Liver (tissue), 9 donors: ENCODE measurements around the gene FAM131B. TPM values are rescaled to one million over a fixed set of nuclear protein-coding genes. Genes with fewer than 3 reads are reported as not detected.

Source experiments
- DNase-seq: peaks from one replicate; pipeline ENCODE4 v3.0.0-alpha.2; 2017; ENCODE audit warnings: low spot score
- H3K27ac ChIP-seq, 2 donors: one replicate each; pipeline ENCODE4 v1.7.0; 2013; ENCODE audit warnings: inconsistent platforms in 2 of 2, low read length in 2 of 2, control low read depth in 1 of 2, low read depth in 1 of 2, mild to moderate bottlenecking in 1 of 2
- H3K27me3 ChIP-seq, 4 donors: one replicate each; pipeline versions ENCODE4 v1.6.1 to v1.7.0; 2013; ENCODE audit warnings: low read length in 3 of 4, inconsistent platforms in 1 of 4, mild to moderate bottlenecking in 1 of 4, moderate library complexity in 1 of 4; ENCODE audit not compliant: control insufficient read depth in 4 of 4, insufficient read depth in 4 of 4
- H3K36me3 ChIP-seq, 4 donors: one replicate each; pipeline versions ENCODE4 v1.6.1 to v1.7.0; 2013; ENCODE audit warnings: low read length in 3 of 4, mild to moderate bottlenecking in 3 of 4, low read depth in 1 of 4, moderate library complexity in 1 of 4; ENCODE audit not compliant: control insufficient read depth in 4 of 4, insufficient read depth in 3 of 4
- H3K4me1 ChIP-seq, 4 donors: one replicate each; pipeline versions ENCODE4 v1.6.1 to v1.7.0; 2013; ENCODE audit warnings: low read length in 3 of 4, mild to moderate bottlenecking in 3 of 4, moderate library complexity in 1 of 4; ENCODE audit not compliant: control insufficient read depth in 4 of 4, insufficient read depth in 4 of 4
- H3K4me3 ChIP-seq, 3 donors: one replicate each; pipeline versions ENCODE4 v1.6.1 to v1.7.0; 2013; ENCODE audit warnings: low read length in 3 of 3, control low read depth in 1 of 3, low read depth in 1 of 3, mild to moderate bottlenecking in 1 of 3
- H3K9ac ChIP-seq, 2 donors: one replicate each; pipeline ENCODE4 v1.7.0; 2013; ENCODE audit warnings: low read length in 2 of 2, mild to moderate bottlenecking in 2 of 2, moderate library complexity in 2 of 2, control low read depth in 1 of 2, low read depth in 1 of 2
- H3K9me3 ChIP-seq, 4 donors: one replicate each; pipeline versions ENCODE4 v1.6.1 to v1.7.0; 2013; ENCODE audit warnings: low read length in 3 of 4; ENCODE audit not compliant: control insufficient read depth in 4 of 4
- ATF3 ChIP-seq: IDR thresholded peaks from 2 replicates; pipeline ENCODE4 v1.6.1; 2016; ENCODE audit warnings: antibody characterized with exemption
- FOXA1 ChIP-seq: IDR thresholded peaks from 2 replicates; pipeline ENCODE4 v1.6.1; 2016; ENCODE audit warnings: antibody characterized with exemption
- FOXA2 ChIP-seq: IDR thresholded peaks from 2 replicates; pipeline ENCODE4 v1.6.1; 2016; ENCODE audit warnings: antibody characterized with exemption
- GABPA ChIP-seq, 2 donors: IDR thresholded peaks in 1 of 2; conservative IDR thresholded peaks in 1 of 2; 2 replicates each; pipeline ENCODE4 v1.6.1; 2016; ENCODE audit warnings: antibody characterized with exemption in 2 of 2, mild to moderate bottlenecking in 1 of 2, moderate library complexity in 1 of 2
- HNF4A ChIP-seq, 2 donors: conservative IDR thresholded peaks; 2 replicates each; pipeline ENCODE4 v1.6.1; 2016; ENCODE audit warnings: antibody characterized with exemption in 2 of 2, mild to moderate bottlenecking in 2 of 2
- HNF4G ChIP-seq: IDR thresholded peaks from 2 replicates; pipeline ENCODE4 v1.6.1; 2016; ENCODE audit warnings: antibody characterized with exemption
- JUND ChIP-seq, 2 donors: IDR thresholded peaks; 2 replicates each; pipeline ENCODE4 v1.6.1; 2016; ENCODE audit warnings: antibody characterized with exemption in 2 of 2
- RAD21 ChIP-seq, 2 donors: IDR thresholded peaks; 2 replicates each; pipeline ENCODE4 v1.6.1; 2016; ENCODE audit warnings: antibody characterized with exemption in 2 of 2, mild to moderate bottlenecking in 2 of 2
- RXRA ChIP-seq, 2 donors: IDR thresholded peaks; 2 replicates each; pipeline ENCODE4 v1.6.1; 2017 to 2018; ENCODE audit warnings: antibody characterized with exemption in 2 of 2, mild to moderate bottlenecking in 1 of 2
- SP1 ChIP-seq: IDR thresholded peaks from 2 replicates; pipeline ENCODE4 v1.6.1; 2018; ENCODE audit warnings: antibody characterized with exemption, mild to moderate bottlenecking
- TAF1 ChIP-seq: conservative IDR thresholded peaks from 2 replicates; pipeline ENCODE4 v1.6.1; 2016; ENCODE audit warnings: antibody characterized with exemption, mild to moderate bottlenecking
- YY1 ChIP-seq: IDR thresholded peaks from 2 replicates; pipeline ENCODE4 v1.6.1; 2016; ENCODE audit warnings: antibody characterized with exemption, mild to moderate bottlenecking
- WGBS: extraction: QIAGEN DNeasy Blood & Tissue Kit; methylation state at CpG from one replicate; pipeline ENCODE4 v1.1.7; 2013; 5-methylcytosine and 5-hydroxymethylcytosine counted together
- polyA plus RNA-seq, 2 donors: library from polyadenylated mRNA; stranded (reverse) in 1 of 2; unstranded in 1 of 2; fragments of 200-250 nt in 1 of 2; fragments of >200 nt in 1 of 2; fragmentation: Nextera tagmentation in 1 of 2; extraction: Ambion mirVana in 1 of 2; gene quantifications; one replicate each; pipeline versions ENCODE4 v1.2.1 to v1.2.3, GENCODE V29; 2013 to 2015
- total RNA-seq, 2 donors: library from RNA; depleted of rRNA; stranded (reverse); fragments of >200 nt; gene quantifications; one replicate each; pipeline ENCODE4 v1.2.3, GENCODE V29; 2014
- TF ChIP-seq, protein P1 (sequence below): fragments of 150-350 bp; IDR thresholded peaks from 2 replicates; pipeline ENCODE4 v1.5.1; 2017; ENCODE audit warnings: improper control_type of control experiment, low read depth, low read length; ENCODE audit not compliant: missing input control
- TF ChIP-seq, protein P2 (sequence below): IDR thresholded peaks from 2 replicates; pipeline ENCODE4 v1.6.1; 2016; ENCODE audit warnings: antibody characterized with exemption
- TF ChIP-seq, protein P3 (sequence below): IDR thresholded peaks from 2 replicates; pipeline ENCODE4 v1.6.1; 2016; ENCODE audit warnings: antibody characterized with exemption, mild to moderate bottlenecking
- donor health status: healthy.
- donor health status: healthy.
- donor health status: healthy.
- donor health status: healthy.
- donor health status: healthy.

Gene FAM131B
- total and polyA plus RNA-seq, 4 donors, result 0.06 to 0.14 (median 0.08) TPM; not detected in 1

- Histone ChIP-seq H3K4me3 (no peak overlapping the region), H3K4me1 (peaks cover 8 to 28% (median 18%) of the 10 kb centered on the region in 4 donors), H3K27ac (no peak overlapping the region), H3K36me3 (no peaks in the 10 kb centered on the region), H3K9ac (no peak overlapping the region), H3K9me3 (no peaks in the 10 kb centered on the region), H3K27me3 (no peaks in the 10 kb centered on the region)
- TF ChIP-seq HNF4A (conservative IDR thresholded peaks at IDR 0.05) (no peak), GABPA (IDR thresholded peaks at IDR 0.05 in 1 of 2, conservative IDR thresholded peaks at IDR 0.05 in 1 of 2) (no peak), TAF1 (no peak), JUND (IDR thresholded peaks at IDR 0.05) (no peak), RAD21 (IDR thresholded peaks at IDR 0.05) (no peak), YY1 (no peak), FOXA1 (no peak)
- no peak for DNase-seq
- WGBS, result 95% methylated on average over 4 of the region's 4 CpGs
Measured at GRCh38 chr7:143316492-143316891, 46.0 kb downstream of the FAM131B start.

DNA sequence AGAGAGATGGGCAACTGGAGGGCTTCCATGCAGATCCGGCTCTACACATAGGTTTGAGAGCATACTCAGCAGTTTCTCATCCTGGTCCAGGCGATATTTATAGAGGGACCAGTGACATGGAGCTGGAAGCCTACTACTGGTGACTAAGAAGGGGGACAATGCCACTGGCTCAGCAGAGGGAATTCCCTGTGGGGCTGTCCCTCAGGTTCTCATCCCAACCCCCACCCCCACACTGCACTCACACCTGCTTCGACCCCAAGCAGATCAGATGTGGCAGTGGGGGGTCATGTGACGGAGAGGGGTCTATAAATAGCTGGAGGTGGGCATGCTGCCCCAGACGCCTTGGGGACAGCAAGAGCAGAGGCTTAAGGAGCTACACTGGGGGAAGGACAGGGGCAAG is 46.7 kb downstream of the FAM131B start, which contains the start of gene CLCN1:
CLCN1 (plus strand) TSS at position 336 of the 400 bp plus-strand sequence. CDS start 102 bp downstream, outside the sequence.
- no peak for DNase-seq
- no peaks in the 10 kb centered on the region for H3K36me3 ChIP-seq
- H3K4me3 ChIP-seq, result no peak within 1 kb of the TSS
- H3K4me1 ChIP-seq, result peaks cover 8 to 25% (median 18%) of the 10 kb centered on the region in 4 donors
- H3K27me3 ChIP-seq, result no peaks in the 10 kb centered on the region
- TF ChIP-seq HNF4A (conservative IDR thresholded peaks at IDR 0.05) (no peak), YY1 (no peak), GABPA (IDR thresholded peaks at IDR 0.05 in 1 of 2, conservative IDR thresholded peaks at IDR 0.05 in 1 of 2) (no peak), ATF3 (no peak), RAD21 (IDR thresholded peaks at IDR 0.05) (no peak), SP1 (no peak), FOXA1 (no peak), JUND (IDR thresholded peaks at IDR 0.05) (no peak), RXRA (IDR thresholded peaks at IDR 0.05) (no peak)
- TF ChIP-seq, protein P1, sequence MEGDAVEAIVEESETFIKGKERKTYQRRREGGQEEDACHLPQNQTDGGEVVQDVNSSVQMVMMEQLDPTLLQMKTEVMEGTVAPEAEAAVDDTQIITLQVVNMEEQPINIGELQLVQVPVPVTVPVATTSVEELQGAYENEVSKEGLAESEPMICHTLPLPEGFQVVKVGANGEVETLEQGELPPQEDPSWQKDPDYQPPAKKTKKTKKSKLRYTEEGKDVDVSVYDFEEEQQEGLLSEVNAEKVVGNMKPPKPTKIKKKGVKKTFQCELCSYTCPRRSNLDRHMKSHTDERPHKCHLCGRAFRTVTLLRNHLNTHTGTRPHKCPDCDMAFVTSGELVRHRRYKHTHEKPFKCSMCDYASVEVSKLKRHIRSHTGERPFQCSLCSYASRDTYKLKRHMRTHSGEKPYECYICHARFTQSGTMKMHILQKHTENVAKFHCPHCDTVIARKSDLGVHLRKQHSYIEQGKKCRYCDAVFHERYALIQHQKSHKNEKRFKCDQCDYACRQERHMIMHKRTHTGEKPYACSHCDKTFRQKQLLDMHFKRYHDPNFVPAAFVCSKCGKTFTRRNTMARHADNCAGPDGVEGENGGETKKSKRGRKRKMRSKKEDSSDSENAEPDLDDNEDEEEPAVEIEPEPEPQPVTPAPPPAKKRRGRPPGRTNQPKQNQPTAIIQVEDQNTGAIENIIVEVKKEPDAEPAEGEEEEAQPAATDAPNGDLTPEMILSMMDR, result no peak
- WGBS, result 90% methylated on average over 5 of the region's 5 CpGs
- H3K9me3 ChIP-seq, result no peaks in the 10 kb centered on the region
- no peak within 1 kb of the TSS for H3K27ac ChIP-seq
- no peak within 1 kb of the TSS for H3K9ac ChIP-seq

DNA sequence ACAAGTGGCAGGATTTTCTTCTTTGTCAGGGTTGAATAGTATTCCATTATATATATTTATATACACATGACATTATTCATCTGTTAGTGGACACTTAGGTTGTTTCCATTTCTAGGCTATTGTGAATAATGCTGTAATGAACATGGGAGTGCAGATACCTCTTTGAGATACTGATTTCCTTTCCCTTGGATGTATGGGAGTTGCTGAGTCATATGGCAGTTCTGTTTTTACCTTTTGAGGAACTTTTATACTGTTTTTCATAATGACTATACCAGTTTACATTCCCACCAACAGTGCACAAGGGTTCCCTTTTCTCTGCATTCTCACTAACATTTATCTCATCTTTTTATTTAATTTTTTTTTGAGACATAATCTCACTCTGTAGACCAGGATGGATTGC is 48.4 kb downstream of the FAM131B start:
- Histone ChIP-seq H3K9me3 (no peaks in the 10 kb centered on the region), H3K4me3 (no peak overlapping the region), H3K4me1 (peaks cover 5 to 14% (median 11%) of the 10 kb centered on the region in 4 donors), H3K9ac (no peak overlapping the region), H3K27me3 (no peaks in the 10 kb centered on the region), H3K27ac (no peak overlapping the region), H3K36me3 (no peaks in the 10 kb centered on the region)
- TF ChIP-seq RXRA (IDR thresholded peaks at IDR 0.05) (no peak), FOXA2 (no peak), ATF3 (no peak), FOXA1 (no peak), HNF4G (no peak), TAF1 (no peak)
- TF ChIP-seq, protein P2, sequence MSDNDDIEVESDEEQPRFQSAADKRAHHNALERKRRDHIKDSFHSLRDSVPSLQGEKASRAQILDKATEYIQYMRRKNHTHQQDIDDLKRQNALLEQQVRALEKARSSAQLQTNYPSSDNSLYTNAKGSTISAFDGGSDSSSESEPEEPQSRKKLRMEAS, result no peak
- TF ChIP-seq, protein P3, sequence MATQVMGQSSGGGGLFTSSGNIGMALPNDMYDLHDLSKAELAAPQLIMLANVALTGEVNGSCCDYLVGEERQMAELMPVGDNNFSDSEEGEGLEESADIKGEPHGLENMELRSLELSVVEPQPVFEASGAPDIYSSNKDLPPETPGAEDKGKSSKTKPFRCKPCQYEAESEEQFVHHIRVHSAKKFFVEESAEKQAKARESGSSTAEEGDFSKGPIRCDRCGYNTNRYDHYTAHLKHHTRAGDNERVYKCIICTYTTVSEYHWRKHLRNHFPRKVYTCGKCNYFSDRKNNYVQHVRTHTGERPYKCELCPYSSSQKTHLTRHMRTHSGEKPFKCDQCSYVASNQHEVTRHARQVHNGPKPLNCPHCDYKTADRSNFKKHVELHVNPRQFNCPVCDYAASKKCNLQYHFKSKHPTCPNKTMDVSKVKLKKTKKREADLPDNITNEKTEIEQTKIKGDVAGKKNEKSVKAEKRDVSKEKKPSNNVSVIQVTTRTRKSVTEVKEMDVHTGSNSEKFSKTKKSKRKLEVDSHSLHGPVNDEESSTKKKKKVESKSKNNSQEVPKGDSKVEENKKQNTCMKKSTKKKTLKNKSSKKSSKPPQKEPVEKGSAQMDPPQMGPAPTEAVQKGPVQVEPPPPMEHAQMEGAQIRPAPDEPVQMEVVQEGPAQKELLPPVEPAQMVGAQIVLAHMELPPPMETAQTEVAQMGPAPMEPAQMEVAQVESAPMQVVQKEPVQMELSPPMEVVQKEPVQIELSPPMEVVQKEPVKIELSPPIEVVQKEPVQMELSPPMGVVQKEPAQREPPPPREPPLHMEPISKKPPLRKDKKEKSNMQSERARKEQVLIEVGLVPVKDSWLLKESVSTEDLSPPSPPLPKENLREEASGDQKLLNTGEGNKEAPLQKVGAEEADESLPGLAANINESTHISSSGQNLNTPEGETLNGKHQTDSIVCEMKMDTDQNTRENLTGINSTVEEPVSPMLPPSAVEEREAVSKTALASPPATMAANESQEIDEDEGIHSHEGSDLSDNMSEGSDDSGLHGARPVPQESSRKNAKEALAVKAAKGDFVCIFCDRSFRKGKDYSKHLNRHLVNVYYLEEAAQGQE, result no peak
- DNase-seq, result no peak
